DND-41 (cell line): ENCODE measurements around the gene DHX57.

Source experiments
- ATAC-seq: fragments of 200-7000 bp; cut with Tn5 transposase; 3 replicates; pipeline ENCODE4 v1.9.1; 2021; ENCODE audit warnings: low read depth; ENCODE audit not compliant: insufficient read depth
- DNase-seq: peaks from one replicate; pipeline ENCODE4 v3.0.0-alpha.2; 2020
- H2AFZ ChIP-seq: 2 replicates; pipeline ENCODE4 v1.6.0; 2012; ENCODE audit warnings: low read depth, low read length
- H3K27ac ChIP-seq: 2 replicates; pipeline ENCODE4 v1.5.1; 2012; ENCODE audit warnings: low read length, inconsistent platforms
- H3K27me3 ChIP-seq: fragments of 200-600 bp; sonication (generic); 2 replicates; pipeline ENCODE4 v1.6.0; 2012; ENCODE audit warnings: low read length, mild to moderate bottlenecking, inconsistent platforms; ENCODE audit not compliant: insufficient read depth, poor library complexity
- H3K36me3 ChIP-seq: 2 replicates; pipeline ENCODE4 v1.5.1; 2012; ENCODE audit warnings: low read length, inconsistent platforms; ENCODE audit not compliant: insufficient read depth
- H3K4me1 ChIP-seq: 2 replicates; pipeline ENCODE4 v1.5.1; 2012; ENCODE audit warnings: mild to moderate bottlenecking, low read length; ENCODE audit not compliant: insufficient read depth
- H3K4me2 ChIP-seq: 2 replicates; pipeline ENCODE4 v1.6.0; 2012; ENCODE audit warnings: mild to moderate bottlenecking, moderate library complexity, low read length, inconsistent platforms; ENCODE audit not compliant: insufficient read depth
- H3K4me3 ChIP-seq, 2 experiments: fragments of 200-600 bp in 1 of 2; shearing (Covaris generic) in 1 of 2; 2 replicates each; pipeline ENCODE4 v1.5.1; 2012 to 2016; ENCODE audit warnings: inconsistent platforms in 2 of 2, low read length in 2 of 2, mild to moderate bottlenecking in 2 of 2, low read depth in 1 of 2, moderate library complexity in 1 of 2
- H3K79me2 ChIP-seq: 2 replicates; pipeline ENCODE4 v1.6.0; 2012; ENCODE audit warnings: low read length, inconsistent platforms; ENCODE audit not compliant: insufficient read depth
- H3K9ac ChIP-seq: 2 replicates; pipeline ENCODE4 v1.6.0; 2012; ENCODE audit warnings: low read depth, mild to moderate bottlenecking, inconsistent platforms, low read length, moderate library complexity
- H3K9me3 ChIP-seq: 2 replicates; pipeline ENCODE4 v1.5.1; 2012; ENCODE audit warnings: low read length, moderate library complexity, mild to moderate bottlenecking, inconsistent platforms; ENCODE audit not compliant: insufficient read depth, severe bottlenecking
- H4K20me1 ChIP-seq: 2 replicates; pipeline ENCODE4 v1.6.0; 2012; ENCODE audit warnings: low read length; ENCODE audit not compliant: insufficient read depth
- EZH2 ChIP-seq: IDR thresholded peaks from 3 replicates; pipeline ENCODE4 v1.6.1; 2012; ENCODE audit warnings: borderline replicate concordance, low read depth, mild to moderate bottlenecking, moderate library complexity, low read length, inconsistent platforms; ENCODE audit not compliant: severe bottlenecking
- TF ChIP-seq, protein P1 (sequence below): IDR thresholded peaks from 2 replicates; pipeline ENCODE4 v1.5.1; 2012; ENCODE audit warnings: borderline replicate concordance, low read length, moderate library complexity, mild to moderate bottlenecking; ENCODE audit not compliant: poor library complexity, severe bottlenecking; ENCODE audit errors: extremely low read depth

The DHX57 gene

DNA sequence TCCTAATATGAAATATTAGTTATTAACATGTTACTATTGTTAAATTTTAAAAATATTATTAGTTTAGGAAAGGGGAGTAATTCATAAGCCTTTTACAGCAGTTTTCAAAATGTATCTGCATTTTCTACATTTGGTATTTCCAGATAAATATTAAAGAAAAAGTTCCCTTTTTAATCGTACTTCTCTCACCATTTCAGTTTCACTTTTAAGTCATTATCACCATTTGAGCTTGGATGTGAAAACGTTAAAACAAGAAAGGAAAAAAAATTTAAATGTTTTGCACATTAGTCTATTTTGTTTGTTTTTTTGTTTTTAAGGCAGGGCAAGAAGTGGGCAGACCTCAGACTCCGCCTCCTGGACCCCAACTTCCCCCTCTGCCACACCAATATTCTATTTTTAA, 121.2 kb downstream of the DHX57 start:
- Histone ChIP-seq H3K9ac (peak overlapping the region; percentile 51), H3K36me3 (peaks cover 11% of the 10 kb centered on the region), H3K9me3 (no peaks in the 10 kb centered on the region), H3K4me3 (peak overlapping the region; percentile 4 to 47; a peak in 2 of 4 replicates), H4K20me1 (peaks cover 8% of the 10 kb centered on the region), H2AFZ (peak overlapping the region; percentile 72), H3K4me1 (peaks cover 24% of the 10 kb centered on the region), H3K27ac (peak overlapping the region; percentile 62), H3K4me2 (peak overlapping the region; percentile 64), H3K27me3 (no peaks in the 10 kb centered on the region), H3K79me2 (peaks cover 23% of the 10 kb centered on the region)
- no peak for ATAC-seq
- no peak for DNase-seq
- no peak for TF ChIP-seq EZH2
- TF ChIP-seq, protein P1, sequence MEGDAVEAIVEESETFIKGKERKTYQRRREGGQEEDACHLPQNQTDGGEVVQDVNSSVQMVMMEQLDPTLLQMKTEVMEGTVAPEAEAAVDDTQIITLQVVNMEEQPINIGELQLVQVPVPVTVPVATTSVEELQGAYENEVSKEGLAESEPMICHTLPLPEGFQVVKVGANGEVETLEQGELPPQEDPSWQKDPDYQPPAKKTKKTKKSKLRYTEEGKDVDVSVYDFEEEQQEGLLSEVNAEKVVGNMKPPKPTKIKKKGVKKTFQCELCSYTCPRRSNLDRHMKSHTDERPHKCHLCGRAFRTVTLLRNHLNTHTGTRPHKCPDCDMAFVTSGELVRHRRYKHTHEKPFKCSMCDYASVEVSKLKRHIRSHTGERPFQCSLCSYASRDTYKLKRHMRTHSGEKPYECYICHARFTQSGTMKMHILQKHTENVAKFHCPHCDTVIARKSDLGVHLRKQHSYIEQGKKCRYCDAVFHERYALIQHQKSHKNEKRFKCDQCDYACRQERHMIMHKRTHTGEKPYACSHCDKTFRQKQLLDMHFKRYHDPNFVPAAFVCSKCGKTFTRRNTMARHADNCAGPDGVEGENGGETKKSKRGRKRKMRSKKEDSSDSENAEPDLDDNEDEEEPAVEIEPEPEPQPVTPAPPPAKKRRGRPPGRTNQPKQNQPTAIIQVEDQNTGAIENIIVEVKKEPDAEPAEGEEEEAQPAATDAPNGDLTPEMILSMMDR: no peak

DNA sequence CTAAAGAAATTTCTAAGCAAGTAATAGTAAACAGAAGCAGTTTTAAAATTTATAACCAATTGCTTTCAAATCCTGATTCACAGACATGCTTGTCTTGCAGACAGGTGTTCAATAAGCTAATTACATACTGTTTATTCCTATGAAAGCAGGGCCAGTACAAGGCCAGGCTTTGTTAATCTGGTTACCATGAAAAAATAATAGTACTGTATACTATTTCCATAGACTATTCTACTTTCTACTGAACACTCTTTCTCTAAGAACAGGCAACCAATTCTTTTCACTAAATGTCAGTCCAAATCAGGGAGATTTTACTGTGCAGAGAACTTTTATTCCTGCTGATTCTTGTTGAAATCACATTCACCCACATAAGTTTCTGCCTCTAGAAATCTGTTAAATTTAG, 121.7 kb downstream of the DHX57 start:
- Histone ChIP-seq H3K4me2 (peak overlapping the region; percentile 64), H3K27ac (peak overlapping the region; percentile 62), H3K4me3 (peak overlapping the region in 1 of 2 experiments; percentile 47; a peak in 1 of 4 replicates), H3K4me1 (peaks cover 29% of the 10 kb centered on the region), H3K36me3 (peaks cover 16% of the 10 kb centered on the region), H3K9ac (peak overlapping the region; percentile 51), H3K27me3 (no peaks in the 10 kb centered on the region), H3K79me2 (peaks cover 28% of the 10 kb centered on the region), H3K9me3 (no peaks in the 10 kb centered on the region), H2AFZ (peak overlapping the region; percentile 72), H4K20me1 (peaks cover 13% of the 10 kb centered on the region)
- TF ChIP-seq, protein P1: no peak
- TF ChIP-seq EZH2: no peak
- no peak for DNase-seq
- no peak for ATAC-seq

DNA sequence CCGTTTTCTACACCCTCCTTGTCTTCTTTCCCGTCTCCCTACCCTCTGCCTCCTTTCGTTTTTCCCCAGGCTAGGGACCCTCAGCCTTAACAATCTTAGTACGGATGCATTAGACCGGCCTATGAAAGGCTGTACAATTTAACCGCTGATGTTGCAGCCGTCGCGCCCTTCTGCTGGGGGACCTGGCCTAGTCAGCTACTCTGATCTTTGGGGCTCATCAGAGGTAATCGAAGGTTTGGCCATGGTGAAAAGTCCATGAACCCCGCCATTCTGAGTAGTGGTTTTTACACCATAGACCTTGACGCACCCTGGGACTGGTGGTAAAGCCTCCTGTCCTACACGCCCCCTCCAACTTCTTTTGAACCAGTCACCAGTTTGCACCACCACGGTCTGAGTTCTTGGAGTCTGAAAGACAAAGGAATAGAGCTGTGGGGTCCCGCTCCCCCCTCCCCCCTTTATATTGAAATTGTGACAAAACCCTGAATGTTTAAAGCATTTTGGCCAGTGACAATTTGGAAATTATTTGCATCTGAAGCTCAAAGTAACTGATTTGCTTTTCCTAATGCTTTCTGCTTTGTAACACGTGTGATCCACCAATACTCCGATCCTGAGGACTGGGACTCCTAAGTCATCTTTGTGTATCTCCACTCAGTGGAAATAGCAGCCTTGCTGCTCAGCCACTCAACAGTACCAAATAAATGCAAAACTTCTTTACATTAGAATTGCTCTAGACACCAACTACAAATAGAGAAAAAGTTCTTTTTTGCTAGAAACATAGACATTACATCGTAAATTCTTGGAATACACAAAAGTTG, 123.9 kb downstream of the DHX57 start:
- Histone ChIP-seq H3K27ac (peak overlapping the region; percentile 89), H3K4me2 (peak overlapping the region; percentile 81), H3K4me1 (peaks cover 51% of the 10 kb centered on the region), H3K4me3 (peak overlapping the region; percentile 25 to 64; a peak in 3 of 4 replicates), H3K79me2 (peaks cover 50% of the 10 kb centered on the region), H3K36me3 (peaks cover 38% of the 10 kb centered on the region), H3K27me3 (no peaks in the 10 kb centered on the region), H3K9ac (peak overlapping the region; percentile 76), H4K20me1 (peaks cover 35% of the 10 kb centered on the region), H3K9me3 (no peaks in the 10 kb centered on the region), H2AFZ (peak overlapping the region; percentile 95)
- TF ChIP-seq, protein P1: no peak
- TF ChIP-seq EZH2: no peak
- ATAC-seq (peak; percentile 32), DNase-seq (no peak)
